Measurements from ENCODE around the gene NUDT5. TPM values are rescaled to one million over a fixed set of nuclear protein-coding genes. Genes with fewer than 3 reads are reported as not detected.
"Not testable (repeated sequence)": the region's sequence is repeated elsewhere in the genome, so short reads cannot be mapped to it uniquely, and the experiment has no call there.

NUDT5 gene
- total and polyA plus RNA-seq, 2 of the 13 experiments (the other 11 are each of a cell fraction or from before 2014, with no cell fraction given): 79.6 to 134 TPM

- Histone ChIP-seq H3K79me2 (ENCODE audit: insufficient read depth, low read length) (no peaks in the 10 kb centered on the region), H3K36me3 (replicated peaks in 1 of 2; ENCODE audit: control insufficient read depth in 1 of 2, insufficient read depth in 2 of 2, low read length in 2 of 2) (peaks cover 15 to 50% of the 10 kb centered on the region in 2 experiments; a peak in 4 of 5 replicates), H3K4me2 (ENCODE audit: low read depth, low read length) (no peak overlapping the region), H3K9ac (ENCODE audit: insufficient read depth, low read depth, low read length) (no peak overlapping the region), H3K27ac (ENCODE audit: extremely low read length, insufficient read depth, low read length) (no peak overlapping the region), H3K4me1 (ENCODE audit: insufficient read depth, low read length) (no peaks in the 10 kb centered on the region), H2AFZ (ENCODE audit: low read length) (no peak overlapping the region), H3K4me3 (replicated peaks in 1 of 3; ENCODE audit: insufficient read depth in 1 of 3, low read depth in 2 of 3, low read length in 3 of 3) (no peak overlapping the region), H3K27me3 (ENCODE audit: control insufficient read depth in 1 of 2, insufficient read depth in 2 of 2, low read length in 2 of 2) (no peaks in the 10 kb centered on the region; a peak in 1 of 5 replicates), H3K9me3 (ENCODE audit: low read length) (no peaks in the 10 kb centered on the region), H4K20me1 (ENCODE audit: insufficient read depth, low read length) (no peaks in the 10 kb centered on the region)
- in situ Hi-C loops (cut with HindIII; ENCODE audit: extremely low pct_ligation_motif_present, low pct_unique_long_range_greater_than_20kb): no loop called here
- ATAC-seq (no peak), DNase-seq (ENCODE audit: low spot score) (no peak), FAIRE-seq (no peak)
- WGBS (ENCODE audit: low lambda C conversion rate): 96% methylated on average over 9 of the region's 9 CpGs
- POLR2A ChIA-PET: no interaction called here
- intact Hi-C loops (cut with micrococcal nuclease; ENCODE audit: unreplicated experiment): no loop called here
- CTCF ChIA-PET (ENCODE audit: low intra/inter-chr PET ratio, low total read pairs): no interaction called here
- BruUV-seq (replicated peaks): no TSS peak
- TF ChIP-seq PLRG1 (conservative IDR thresholded peaks at IDR 0.05): no peak
Observed at GRCh38 chr10:12177642-12178041, 18.0 kb downstream of the NUDT5 start.

- BruUV-seq (replicated peaks); H3K9ac ChIP-seq (ENCODE audit: insufficient read depth, low read depth, low read length); intact Hi-C loops (cut with micrococcal nuclease; ENCODE audit: unreplicated experiment); H3K4me3 ChIP-seq (replicated peaks in 1 of 3; ENCODE audit: insufficient read depth in 1 of 3, low read depth in 2 of 3, low read length in 3 of 3); H3K4me1 ChIP-seq (ENCODE audit: insufficient read depth, low read length); DNase-seq (ENCODE audit: low spot score); H3K4me2 ChIP-seq (ENCODE audit: low read depth, low read length); CTCF ChIA-PET (ENCODE audit: low intra/inter-chr PET ratio, low total read pairs); FAIRE-seq; H4K20me1 ChIP-seq (ENCODE audit: insufficient read depth, low read length); in situ Hi-C loops (cut with HindIII; ENCODE audit: extremely low pct_ligation_motif_present, low pct_unique_long_range_greater_than_20kb); H3K27ac ChIP-seq (ENCODE audit: extremely low read length, insufficient read depth, low read length); ATAC-seq; H3K9me3 ChIP-seq (ENCODE audit: low read length); H3K79me2 ChIP-seq (ENCODE audit: insufficient read depth, low read length); H2AFZ ChIP-seq (ENCODE audit: low read length); H3K27me3 ChIP-seq (ENCODE audit: control insufficient read depth in 1 of 2, insufficient read depth in 2 of 2, low read length in 2 of 2): not testable (repeated sequence)
- POLR2A ChIA-PET: interaction anchor here (1.5 kb wide), 1 partner anchor 24 kb away, joined by 3 read pairs; the partner anchor contains the start of genes CDC123 and NUDT5
- peaks cover 11 to 65% of the 10 kb centered on the region in 2 experiments; a peak in 4 of 5 replicates for H3K36me3 ChIP-seq (replicated peaks in 1 of 2; ENCODE audit: control insufficient read depth in 1 of 2, insufficient read depth in 2 of 2, low read length in 2 of 2)
- 98% methylated on average over 6 of the region's 6 CpGs for WGBS (ENCODE audit: low lambda C conversion rate)
Observed at GRCh38 chr10:12171512-12171911, 24.2 kb downstream of the NUDT5 start.

Measured in HepG2 (cell line).